ENCODE data around the gene DNAAF8. TPM values are rescaled to one million over a fixed set of nuclear protein-coding genes. Genes with fewer than 3 reads are reported as not detected.
A peak's percentile ranks its signal among the peaks of the same experiment; 100 is the strongest.

The DNAAF8 gene
- total RNA-seq, 1 donor from 2014 or later, result 0.96 TPM

GRCh38 chr16:4704913-4705312 lies 29.4 kb upstream of the DNAAF8 start:
- Mint-ChIP-seq H3K4me1 (no peaks in the 10 kb centered on the region), H3K9me3 (no peaks in the 10 kb centered on the region), H3K27ac (ENCODE audit: unreplicated experiment) (no peak overlapping the region), H3K27me3 (ENCODE audit: low read depth) (no peaks in the 10 kb centered on the region), H3K4me3 (no peak overlapping the region), H3K36me3 (ENCODE audit: low read depth) (peaks cover 6% of the 10 kb centered on the region)
- no peak for TF ChIP-seq CTCF (conservative IDR thresholded peaks at IDR 0.05)
- no peak for DNase-seq (ENCODE audit: low read depth, low spot score)

GRCh38 chr16:4706871-4707270 lies 27.5 kb upstream of the DNAAF8 start:
- no peak overlapping the region for H3K4me3 Mint-ChIP-seq
- H3K4me1 Mint-ChIP-seq, result no peaks in the 10 kb centered on the region
- H3K27me3 Mint-ChIP-seq (ENCODE audit: low read depth), result no peaks in the 10 kb centered on the region
- no peak for DNase-seq (ENCODE audit: low read depth, low spot score)
- H3K9me3 Mint-ChIP-seq, result no peaks in the 10 kb centered on the region
- TF ChIP-seq CTCF (conservative IDR thresholded peaks at IDR 0.05), result no peak
- H3K36me3 Mint-ChIP-seq (ENCODE audit: low read depth), result peaks cover 5% of the 10 kb centered on the region
- peak overlapping the region; percentile 92 for H3K27ac Mint-ChIP-seq (ENCODE audit: unreplicated experiment)

GRCh38 chr16:4709481-4709880 lies 24.9 kb upstream of the DNAAF8 start:
- no peak for DNase-seq (ENCODE audit: low read depth, low spot score)
- no peak for TF ChIP-seq CTCF (conservative IDR thresholded peaks at IDR 0.05)
- Mint-ChIP-seq H3K27ac (ENCODE audit: unreplicated experiment) (no peak overlapping the region), H3K36me3 (ENCODE audit: low read depth) (peaks cover 5% of the 10 kb centered on the region), H3K27me3 (ENCODE audit: low read depth) (no peaks in the 10 kb centered on the region), H3K4me3 (no peak overlapping the region), H3K9me3 (no peaks in the 10 kb centered on the region), H3K4me1 (no peaks in the 10 kb centered on the region)

- Mint-ChIP-seq H3K27me3 (ENCODE audit: low read depth) (no peaks in the 10 kb centered on the region), H3K4me3 (no peak overlapping the region), H3K36me3 (ENCODE audit: low read depth) (no peaks in the 10 kb centered on the region), H3K27ac (ENCODE audit: unreplicated experiment) (peak overlapping the region; percentile 19), H3K9me3 (no peaks in the 10 kb centered on the region), H3K4me1 (no peaks in the 10 kb centered on the region)
- no peak for DNase-seq (ENCODE audit: low read depth, low spot score)
- no peak for TF ChIP-seq CTCF (conservative IDR thresholded peaks at IDR 0.05)
Observed at GRCh38 chr16:4713663-4714501, 20.5 kb upstream of the DNAAF8 start.

GRCh38 chr16:4714996-4715395 lies 19.3 kb upstream of the DNAAF8 start:
- H3K9me3 Mint-ChIP-seq, result no peaks in the 10 kb centered on the region
- no peak overlapping the region for H3K27ac Mint-ChIP-seq (ENCODE audit: unreplicated experiment)
- no peaks in the 10 kb centered on the region for H3K36me3 Mint-ChIP-seq (ENCODE audit: low read depth)
- no peak for DNase-seq (ENCODE audit: low read depth, low spot score)
- no peaks in the 10 kb centered on the region for H3K4me1 Mint-ChIP-seq
- no peaks in the 10 kb centered on the region for H3K27me3 Mint-ChIP-seq (ENCODE audit: low read depth)
- H3K4me3 Mint-ChIP-seq, result no peak overlapping the region
- no peak for TF ChIP-seq CTCF (conservative IDR thresholded peaks at IDR 0.05)

Data from neural crest cell (in vitro differentiated cells).